COR-L47 (cell line): ENCODE measurements around the gene CRYGN.

Experiments
- DNase-seq: peaks from one replicate; lab custom pipeline; 2025; lab: John Stamatoyannopoulos, UW

The CRYGN gene

DNA sequence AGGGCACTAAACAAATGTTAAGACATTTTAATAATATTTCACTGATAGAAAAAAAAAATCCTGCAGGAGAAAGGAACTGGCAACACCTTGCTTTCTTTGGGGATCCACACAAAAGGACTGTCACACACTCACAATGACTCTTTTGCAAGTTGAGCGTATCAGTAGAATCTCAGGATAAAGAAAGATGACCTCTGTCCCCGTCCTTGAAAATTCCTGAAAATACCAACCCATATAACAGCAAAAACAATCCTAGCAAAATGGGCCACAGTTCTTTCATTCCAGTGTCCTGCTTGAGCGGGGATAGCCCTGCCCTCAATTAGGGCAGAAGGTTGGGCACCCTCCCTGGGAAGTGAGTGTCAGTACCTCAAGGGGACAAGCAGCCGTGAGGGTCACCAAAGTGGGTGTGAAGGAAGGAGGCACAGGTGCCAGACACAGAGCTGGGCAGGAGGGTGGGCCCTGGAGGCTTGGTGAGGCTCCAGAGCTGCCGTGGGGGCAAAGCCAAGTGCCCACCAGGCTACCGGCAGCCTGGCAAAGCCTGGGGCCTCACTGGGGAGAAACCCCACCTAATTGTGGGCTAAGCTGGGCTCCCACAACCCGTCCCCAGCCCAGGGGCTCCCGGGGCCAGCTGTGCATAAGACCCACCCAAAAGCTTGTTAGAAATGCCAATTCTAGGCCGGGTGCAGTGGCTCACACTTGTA is 32.9 kb downstream of the CRYGN start:
- DNase-seq: no peak

DNA sequence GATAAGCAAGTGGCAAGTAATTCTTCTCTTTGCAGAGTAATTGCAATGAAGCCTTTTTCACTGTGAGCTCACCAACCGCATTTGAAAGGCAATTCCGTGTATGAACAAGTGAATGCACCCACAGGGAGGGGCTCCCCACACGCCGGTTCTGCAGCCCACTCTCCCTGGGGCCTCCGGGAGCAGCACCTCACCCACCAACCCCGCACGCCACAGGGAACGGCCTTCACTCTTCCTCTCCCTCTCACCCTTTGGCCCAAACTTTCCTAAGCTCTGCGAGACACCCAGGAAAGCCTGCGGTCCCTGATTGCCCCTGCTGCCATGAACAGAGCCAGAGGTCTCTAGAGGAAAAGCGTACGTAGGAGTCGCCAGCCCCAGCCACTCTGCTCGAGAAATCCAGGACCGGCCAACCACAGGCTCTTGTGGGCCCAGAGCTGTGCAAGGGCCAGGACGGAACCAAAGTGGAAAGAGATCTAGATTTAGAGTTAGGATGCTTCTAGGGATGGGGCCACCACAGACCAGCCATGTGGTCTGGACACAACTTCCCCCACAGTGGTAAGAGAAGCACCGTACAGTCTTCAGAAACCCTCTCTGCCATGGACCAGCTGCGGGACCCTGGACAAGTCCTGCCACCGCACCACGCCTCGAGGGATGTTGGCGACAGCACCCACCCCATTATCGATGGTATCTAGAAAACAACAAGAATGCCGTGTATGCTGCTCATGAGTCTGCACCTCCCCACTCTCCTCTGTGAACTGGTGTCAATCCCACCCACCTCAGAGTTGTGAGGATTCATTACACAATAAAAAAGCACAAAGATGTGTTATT is 33.7 kb downstream of the CRYGN start:
- no peak for DNase-seq

GRCh38 chr7:151405588-151405987 is 34.4 kb downstream of the CRYGN start:
- DNase-seq: no peak

DNA sequence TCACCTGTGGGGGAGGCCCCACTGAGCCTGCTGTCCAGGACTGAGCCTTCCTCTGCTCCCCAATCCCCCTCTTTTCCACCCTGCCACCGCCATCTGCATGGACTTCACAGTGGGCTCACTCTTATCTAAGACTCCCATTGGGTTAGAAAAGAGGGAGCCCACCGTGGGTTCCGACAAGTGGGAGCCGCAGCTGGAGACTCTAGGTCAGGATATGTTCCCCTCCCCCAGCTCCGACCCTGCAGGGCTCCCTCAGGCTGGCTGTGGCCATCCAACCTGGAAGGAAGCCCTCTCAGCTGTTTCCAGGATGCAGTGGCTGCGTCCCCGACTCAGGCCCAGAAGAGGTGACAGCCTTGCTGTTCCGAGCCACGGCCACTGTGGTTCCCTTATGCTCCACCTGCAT is 34.9 kb downstream of the CRYGN start:
- DNase-seq: no peak

DNA sequence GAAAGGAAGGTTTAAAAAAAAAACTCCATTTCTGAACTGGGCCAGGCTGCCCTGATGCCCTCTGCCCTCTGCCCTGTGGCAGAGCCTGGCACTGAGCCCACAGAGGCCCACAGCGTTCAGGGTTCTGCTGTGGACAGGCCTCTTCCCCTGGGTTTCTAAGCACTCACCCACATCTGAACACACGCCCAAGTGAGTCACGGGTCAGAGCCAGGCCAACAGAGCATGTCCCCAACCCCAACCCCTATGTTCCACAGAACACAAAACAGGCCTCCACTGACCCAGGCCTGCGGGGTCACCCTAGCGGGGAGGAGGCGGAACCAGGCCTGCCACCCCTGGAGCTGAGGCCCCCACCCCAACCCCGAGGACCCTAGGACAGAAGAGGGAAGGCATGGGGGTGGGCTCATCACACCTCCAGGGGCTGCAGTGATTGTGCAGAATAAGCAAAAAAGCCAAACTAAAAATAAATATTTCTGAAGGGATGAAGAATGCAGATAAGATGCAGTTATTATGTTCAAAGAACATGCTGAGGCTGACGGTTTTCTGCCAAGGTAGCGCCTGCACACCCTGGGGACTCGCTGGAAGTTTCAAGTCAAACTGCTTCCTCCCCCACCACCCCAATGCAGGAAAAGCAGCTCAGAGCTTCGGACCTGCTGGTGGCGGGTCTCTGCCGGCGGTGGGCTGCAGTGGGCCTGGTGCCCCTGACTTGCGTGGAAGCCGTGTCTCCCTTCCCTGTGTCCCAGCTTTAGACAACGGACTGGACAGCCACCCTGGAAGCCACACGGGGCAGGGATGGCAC is 35.5 kb downstream of the CRYGN start:
- no peak for DNase-seq

DNA sequence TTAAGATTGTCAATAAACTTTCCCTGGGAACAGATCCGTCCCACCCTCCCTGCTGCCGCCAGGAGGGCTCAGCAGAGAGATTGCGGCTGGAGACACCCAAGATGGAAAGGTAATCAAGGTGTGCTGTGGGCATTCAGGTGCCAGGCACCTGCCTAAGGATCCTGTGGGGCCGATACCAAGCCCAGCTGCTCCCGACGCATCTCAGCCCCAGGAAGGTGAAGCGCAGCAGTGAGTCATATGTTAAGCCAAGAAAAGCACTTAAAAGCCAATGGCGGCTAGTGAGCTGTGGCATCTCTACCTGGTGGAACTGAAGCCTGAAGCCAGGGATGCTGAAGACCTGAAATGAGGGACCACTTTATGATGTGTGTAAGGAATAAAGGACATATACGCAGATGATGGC is 36.2 kb downstream of the CRYGN start:
- no peak for DNase-seq

DNA sequence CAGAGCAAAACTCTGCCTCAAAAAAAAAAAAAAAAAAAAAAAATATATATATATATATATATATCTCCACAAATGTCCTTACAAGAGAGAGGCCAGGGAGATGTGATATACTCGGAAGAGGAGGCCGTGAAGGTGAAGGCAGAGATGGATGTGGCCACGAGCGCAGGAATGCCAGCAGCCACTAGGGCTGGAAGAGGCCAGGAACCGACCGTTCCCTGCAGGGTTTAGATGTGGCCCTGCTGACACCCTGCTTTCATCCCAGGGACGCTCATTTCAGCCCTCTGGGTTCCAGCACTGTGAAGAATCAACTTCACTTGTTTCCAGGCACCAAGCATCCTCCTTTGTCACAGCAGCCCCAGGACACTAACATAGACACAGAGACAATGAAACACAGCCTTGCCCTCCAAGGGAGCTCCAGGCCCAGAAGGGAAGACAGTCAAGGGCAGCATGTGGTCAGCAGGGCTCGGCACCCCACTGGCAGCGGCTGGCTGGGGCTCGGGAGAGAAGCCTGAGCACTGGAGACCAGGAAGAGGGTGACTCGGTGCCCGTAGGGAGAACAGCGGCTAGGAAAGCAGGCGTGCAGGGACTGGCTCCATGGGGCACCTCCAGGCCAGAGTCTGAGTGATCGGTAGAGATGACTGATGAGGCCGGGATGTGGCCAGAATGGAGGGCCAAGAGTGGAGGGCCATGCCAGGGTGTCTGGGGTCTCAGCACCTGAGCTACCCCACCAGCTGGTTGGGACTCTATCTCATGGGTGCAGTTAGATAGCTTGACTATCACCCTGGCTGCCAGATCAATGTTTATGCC is 37.7 kb downstream of the CRYGN start:
- DNase-seq: no peak

GRCh38 chr7:151400626-151401315 is 39.2 kb downstream of the CRYGN start:
- no peak for DNase-seq

GRCh38 chr7:151399906-151400305 is 40.0 kb downstream of the CRYGN start:
- no peak for DNase-seq

DNA sequence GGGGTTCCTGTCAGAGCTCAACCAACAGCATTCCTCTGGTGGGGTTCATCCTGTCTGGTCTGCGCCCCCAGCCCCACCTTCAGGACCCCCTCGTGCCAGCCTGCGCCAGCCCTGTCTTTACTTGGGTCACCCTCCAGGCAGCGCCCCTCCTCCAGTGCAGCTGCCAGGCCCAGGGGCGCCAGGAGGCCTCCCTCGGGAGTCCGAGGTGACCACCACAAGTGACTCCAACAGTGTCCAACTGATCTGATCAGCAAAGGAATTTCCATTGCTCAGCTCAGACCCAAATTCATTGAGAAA is 40.7 kb downstream of the CRYGN start:
- DNase-seq: no peak

DNA sequence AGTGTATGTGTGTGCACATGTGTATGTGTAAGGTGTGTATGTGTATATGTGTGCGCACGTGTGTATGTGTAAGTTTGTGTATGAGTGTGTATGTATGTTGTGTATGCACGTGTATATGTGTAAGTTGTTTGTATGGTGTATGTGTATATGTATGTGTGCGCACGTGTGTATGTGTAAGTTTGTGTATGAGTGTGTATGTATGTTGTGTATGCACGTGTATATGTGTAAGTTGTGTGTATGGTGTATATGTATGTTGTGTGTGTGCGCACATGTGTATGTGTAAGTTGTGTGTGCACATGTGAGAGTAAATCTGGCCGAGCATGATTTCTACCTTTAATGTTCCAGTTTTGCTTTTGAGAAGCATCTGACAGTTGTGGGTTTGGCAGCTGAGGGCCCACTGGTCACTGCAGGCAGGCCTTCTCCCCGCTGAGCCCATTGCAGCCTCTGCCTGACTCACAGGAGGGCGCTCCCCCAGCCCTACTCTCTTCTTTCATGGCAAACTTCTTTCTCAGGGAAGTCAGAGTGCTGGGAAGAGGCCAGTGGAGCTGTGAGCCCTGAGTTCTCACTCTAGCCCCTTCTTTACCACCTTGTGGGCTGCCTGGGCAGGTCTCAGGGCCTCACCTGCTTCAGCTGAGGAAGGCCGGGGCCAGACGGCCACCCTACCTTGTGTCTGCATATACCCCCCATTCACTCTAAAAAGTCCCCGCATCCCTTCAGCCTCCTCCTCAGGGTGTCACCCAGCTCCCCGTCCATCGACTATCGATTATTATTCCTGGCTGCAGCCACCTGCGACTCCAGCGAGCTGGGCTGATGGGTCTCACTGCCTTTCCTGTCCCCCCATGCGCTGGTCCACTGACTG is 41.3 kb downstream of the CRYGN start:
- no peak for DNase-seq

GRCh38 chr7:151397026-151397425 is 42.9 kb downstream of the CRYGN start:
- no peak for DNase-seq

DNA sequence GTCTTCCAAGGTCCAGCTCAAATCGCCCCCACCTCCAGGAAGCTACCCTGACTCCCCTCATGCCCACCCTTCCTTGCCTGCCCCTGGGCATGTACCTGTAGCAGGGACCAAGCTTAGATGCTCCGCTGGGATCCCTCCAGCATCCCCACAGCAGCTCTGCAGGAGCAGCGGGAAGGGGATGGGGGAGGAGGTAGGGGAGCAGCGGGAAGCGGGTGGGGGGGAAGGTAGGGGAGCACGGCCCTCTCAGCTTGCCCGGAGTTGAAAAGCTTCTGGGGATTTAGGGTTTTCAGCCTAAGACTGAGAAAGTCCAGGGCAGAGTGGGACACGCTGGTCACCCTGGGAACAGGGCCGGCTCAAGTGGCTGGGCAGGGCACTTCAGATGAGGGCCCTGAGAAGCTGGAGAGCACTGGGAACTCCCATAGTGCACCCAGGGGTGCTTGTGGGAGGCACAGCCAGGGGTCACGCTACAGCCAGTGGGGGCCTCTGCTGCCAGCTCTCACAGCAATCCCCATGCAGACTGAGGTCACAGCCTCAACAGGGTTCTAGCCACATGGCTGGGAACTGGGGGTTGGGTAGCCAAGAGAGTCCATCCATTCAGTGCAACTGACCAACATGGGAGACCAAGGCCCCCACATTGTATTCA is 43.5 kb downstream of the CRYGN start:
- no peak for DNase-seq

DNA sequence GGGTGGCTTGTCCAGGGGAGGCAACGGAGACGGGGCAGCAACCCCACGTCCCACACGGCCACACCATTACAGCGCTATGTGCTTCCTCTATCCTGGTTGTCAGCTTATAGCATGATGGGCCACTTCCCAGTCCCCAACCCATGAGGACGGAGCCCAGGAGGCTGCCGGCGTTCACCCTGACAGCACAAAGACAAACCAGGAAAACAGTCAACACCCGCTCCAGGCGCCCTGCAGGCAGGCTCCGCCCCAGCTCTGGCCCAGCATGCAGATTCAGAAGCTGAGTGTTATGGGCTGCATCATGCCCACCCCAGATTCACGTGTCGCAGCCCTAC is 44.9 kb downstream of the CRYGN start:
- DNase-seq: no peak

GRCh38 chr7:151394076-151395035 is 45.6 kb downstream of the CRYGN start:
- no peak for DNase-seq

DNA sequence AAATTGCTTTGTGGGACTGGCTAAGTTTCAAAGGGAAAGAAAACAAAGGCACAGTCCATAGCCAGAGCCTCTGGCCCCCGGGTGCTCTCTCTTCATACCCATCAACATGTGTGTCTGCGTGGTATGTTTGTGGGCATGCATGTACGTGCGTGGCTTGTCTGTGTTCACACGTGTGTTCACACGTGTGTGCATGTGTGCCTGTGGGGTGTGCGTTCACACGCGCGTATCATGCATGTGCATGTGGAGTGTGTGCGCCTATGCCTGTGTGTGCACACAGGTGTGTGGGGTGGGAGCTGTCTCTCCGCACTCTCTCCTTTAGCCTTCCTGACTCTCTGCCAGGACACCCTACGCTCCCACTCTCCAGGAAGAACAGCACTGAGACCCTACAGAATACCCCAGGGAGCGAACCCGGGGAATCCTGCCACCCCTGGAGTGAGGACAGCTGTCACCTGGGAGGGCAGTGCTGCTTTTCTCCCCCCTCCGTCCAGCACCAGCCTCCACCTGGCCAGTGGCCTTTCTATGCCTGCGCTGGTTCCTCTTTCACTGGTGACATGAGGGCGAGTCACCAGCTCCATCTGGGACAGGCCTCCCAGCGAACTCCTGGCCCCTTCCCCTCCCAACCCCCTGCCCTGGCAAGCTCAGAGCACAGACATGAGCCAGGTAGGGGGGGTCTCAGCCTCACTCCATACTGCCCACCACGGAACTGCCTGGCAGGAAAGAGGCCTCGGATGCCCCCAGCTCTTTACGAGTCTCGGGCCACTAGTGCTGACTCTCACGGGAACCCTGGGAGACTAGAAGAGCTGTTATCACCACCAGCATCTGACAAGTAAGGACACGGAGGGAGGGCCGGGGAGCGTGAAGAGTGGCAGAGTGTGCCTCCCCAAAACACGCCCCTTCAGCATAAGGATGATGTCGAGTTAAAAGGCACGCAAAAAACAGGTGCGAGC is 46.6 kb downstream of the CRYGN start:
- DNase-seq: no peak

DNA sequence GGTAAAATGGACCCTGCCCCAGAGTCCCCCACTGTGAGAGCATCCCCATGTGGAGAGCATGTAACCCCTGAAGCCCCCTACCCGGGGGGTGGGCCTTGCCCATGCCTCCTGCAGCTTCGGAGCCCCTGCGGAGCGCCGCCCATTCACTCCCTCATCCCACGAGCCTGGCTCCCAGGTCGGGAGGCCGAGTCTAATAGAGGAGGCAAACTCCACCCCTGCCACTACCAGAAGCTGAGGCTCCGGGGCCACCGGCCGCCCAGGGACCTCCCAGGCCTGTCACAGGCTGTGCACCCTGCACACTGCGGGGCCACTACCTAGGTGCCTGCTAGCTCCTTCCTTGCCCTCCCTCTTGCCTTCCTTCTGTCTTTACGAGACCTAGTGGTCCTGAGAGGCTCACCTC is 47.5 kb downstream of the CRYGN start:
- DNase-seq: no peak

- no peak for DNase-seq
These were observed 47.9 kb downstream of the CRYGN start for GRCh38 chr7:151392002-151392401.
